HTR-8/SVneo (cell line): ENCODE data around the gene ROR1.

Experiments
- DNase-seq: peaks from one replicate; pipeline ENCODE4 v3.0.0; 2011; ENCODE audit warnings: low spot score, mixed read lengths; ENCODE audit not compliant: insufficient read length
- FAIRE-seq: peaks from 2 replicates; lab custom pipeline; 2011; peaks lifted over from hg19 to GRCh38; lab: Jason Lieb, UNC

ROR1 gene

GRCh38 chr1:63845346-63845745, 71.5 kb downstream of the ROR1 start:
- no peak for DNase-seq
- FAIRE-seq, result no peak

- no peak for FAIRE-seq
- DNase-seq, result no peak
Observed at GRCh38 chr1:63847308-63847910, 73.6 kb downstream of the ROR1 start.

- no peak for FAIRE-seq
Observed at GRCh38 chr1:63848733-63849132, 74.9 kb downstream of the ROR1 start.

GRCh38 chr1:63849149-63849548, 75.3 kb downstream of the ROR1 start:
- FAIRE-seq (no peak), DNase-seq (no peak)

More at GRCh38 chr1:63848733-63849132, 74.9 kb downstream of the ROR1 start:
- DNase-seq, result no peak

GRCh38 chr1:63854091-63854490, 80.3 kb downstream of the ROR1 start:
- DNase-seq (no peak), FAIRE-seq (no peak)

- DNase-seq (no peak), FAIRE-seq (no peak)
Observed at GRCh38 chr1:63855942-63856341, 82.1 kb downstream of the ROR1 start.

- FAIRE-seq, result no peak
- no peak for DNase-seq
Observed at GRCh38 chr1:63856924-63857323, 83.1 kb downstream of the ROR1 start.

- FAIRE-seq, result no peak
- no peak for DNase-seq
Observed at GRCh38 chr1:63857478-63857877, 83.7 kb downstream of the ROR1 start.

GRCh38 chr1:63858153-63858552, 84.3 kb downstream of the ROR1 start:
- FAIRE-seq, result no peak
- no peak for DNase-seq

GRCh38 chr1:63859480-63860275, 85.9 kb downstream of the ROR1 start:
- FAIRE-seq, result no peak
- no peak for DNase-seq

GRCh38 chr1:63861052-63861691, 87.4 kb downstream of the ROR1 start:
- DNase-seq (no peak), FAIRE-seq (no peak)

GRCh38 chr1:63863145-63863544, 89.3 kb downstream of the ROR1 start:
- DNase-seq, result no peak
- FAIRE-seq, result no peak

- FAIRE-seq (no peak), DNase-seq (no peak)
Observed at GRCh38 chr1:63864224-63864641, 90.4 kb downstream of the ROR1 start.

GRCh38 chr1:63865561-63865960, 91.7 kb downstream of the ROR1 start:
- no peak for FAIRE-seq
- no peak for DNase-seq

GRCh38 chr1:63866084-63866483, 92.3 kb downstream of the ROR1 start:
- DNase-seq (no peak), FAIRE-seq (no peak)

GRCh38 chr1:63867429-63868176, 93.8 kb downstream of the ROR1 start:
- DNase-seq (no peak), FAIRE-seq (no peak)

GRCh38 chr1:63868268-63868781, 94.5 kb downstream of the ROR1 start:
- FAIRE-seq, result no peak
- peak; percentile 25 for DNase-seq

- no peak for DNase-seq
- no peak for FAIRE-seq
Observed at GRCh38 chr1:63870152-63870551, 96.3 kb downstream of the ROR1 start.

GRCh38 chr1:63871463-63871862, 97.6 kb downstream of the ROR1 start:
- no peak for FAIRE-seq
- no peak for DNase-seq

GRCh38 chr1:63873751-63874150, 99.9 kb downstream of the ROR1 start:
- FAIRE-seq (no peak), DNase-seq (no peak)
